Renal cortex interstitium (tissue), 15 donors: ENCODE results near the gene HERPUD1. TPM values are rescaled to one million over a fixed set of nuclear protein-coding genes. Genes with fewer than 3 reads are reported as not detected.
"Not testable (repeated sequence)": the region's sequence is repeated elsewhere in the genome, so short reads cannot be mapped to it uniquely, and the experiment has no call there.

Source experiments
- DNase-seq, 11 donors: peaks; one replicate each; pipeline ENCODE4 v3.0.0-alpha.2; 2013; ENCODE audit warnings: low read depth in 9 of 11, low spot score in 4 of 11; ENCODE audit errors: extremely low read depth in 1 of 11
- long read RNA-seq, 16 experiments: transcript quantifications; one replicate each; lab custom pipeline, GENCODE V29; 2026
- polyA plus RNA-seq, 3 donors: library from polyadenylated mRNA; unstranded; fragments of 120-200 nt; gene quantifications; one replicate each; pipeline ENCODE4 v1.2.1, GENCODE V29; 2013; ENCODE audit not compliant: insufficient read length in 3 of 3

HERPUD1 gene, protein sequence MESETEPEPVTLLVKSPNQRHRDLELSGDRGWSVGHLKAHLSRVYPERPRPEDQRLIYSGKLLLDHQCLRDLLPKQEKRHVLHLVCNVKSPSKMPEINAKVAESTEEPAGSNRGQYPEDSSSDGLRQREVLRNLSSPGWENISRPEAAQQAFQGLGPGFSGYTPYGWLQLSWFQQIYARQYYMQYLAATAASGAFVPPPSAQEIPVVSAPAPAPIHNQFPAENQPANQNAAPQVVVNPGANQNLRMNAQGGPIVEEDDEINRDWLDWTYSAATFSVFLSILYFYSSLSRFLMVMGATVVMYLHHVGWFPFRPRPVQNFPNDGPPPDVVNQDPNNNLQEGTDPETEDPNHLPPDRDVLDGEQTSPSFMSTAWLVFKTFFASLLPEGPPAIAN
- 100 to 1,000 TPM; 111 to 145 (median 131) TPM for polyA plus RNA-seq
- long read RNA-seq, donor 1, transcript HERPUD1-216 (2 exons, 509 nt) = minor isoform, 5 of 44 reads
- long read RNA-seq, donor 1, transcript HERPUD1-204 (8 exons, 2,946 nt) = major isoform, 33 of 44 reads
- long read RNA-seq, donor 1, partial matches to known transcripts = 0 of 44 reads
- long read RNA-seq, donor 1, other reads (novel, unspliced or antisense) = 0 of 44 reads
- long read RNA-seq, donor 2, transcript HERPUD1-204 (8 exons, 2,946 nt) = major isoform, 17 of 38 reads
- long read RNA-seq, donor 2, partial matches to known transcripts = 14 of 38 reads
- long read RNA-seq, donor 2, other reads (novel, unspliced or antisense) = 0 of 38 reads
- long read RNA-seq, donor 3, transcript HERPUD1-216 (2 exons, 509 nt) = minor isoform, 5 of 63 reads
- long read RNA-seq, donor 3, transcript HERPUD1-204 (8 exons, 2,946 nt) = major isoform, 40 of 63 reads
- long read RNA-seq, donor 3, partial matches to known transcripts = 13 of 63 reads
- long read RNA-seq, donor 3, other reads (novel, unspliced or antisense) = 0 of 63 reads
- long read RNA-seq, donor 4, transcript HERPUD1-204 (8 exons, 2,946 nt) = major isoform, 12 of 17 reads
- long read RNA-seq, donor 4, partial matches to known transcripts = 0 of 17 reads
- long read RNA-seq, donor 4, other reads (novel, unspliced or antisense) = 0 of 17 reads
- long read RNA-seq, donor 5 = 0 reads
- long read RNA-seq, donor 6, transcript HERPUD1-204 (8 exons, 2,946 nt) = major isoform, 28 of 57 reads
- long read RNA-seq, donor 6, partial matches to known transcripts = 16 of 57 reads
- long read RNA-seq, donor 6, other reads (novel, unspliced or antisense) = 0 of 57 reads
- long read RNA-seq, donor 7, transcript HERPUD1-204 (8 exons, 2,946 nt) = major isoform, 33 of 73 reads
- long read RNA-seq, donor 7, partial matches to known transcripts = 34 of 73 reads
- long read RNA-seq, donor 7, other reads (novel, unspliced or antisense) = 0 of 73 reads
- long read RNA-seq, donor 8 = 0 reads
- long read RNA-seq, donor 9, transcript HERPUD1-204 (8 exons, 2,946 nt) = major isoform, 29 of 45 reads
- long read RNA-seq, donor 9, partial matches to known transcripts = 13 of 45 reads
- long read RNA-seq, donor 9, other reads (novel, unspliced or antisense) = 0 of 45 reads
- long read RNA-seq, donor 10, transcript HERPUD1-204 (8 exons, 2,946 nt) = major isoform, 20 of 35 reads
- long read RNA-seq, donor 10, partial matches to known transcripts = 6 of 35 reads
- long read RNA-seq, donor 10, other reads (novel, unspliced or antisense) = 0 of 35 reads
- long read RNA-seq, donor 11, transcript HERPUD1-204 (8 exons, 2,946 nt) = major isoform, 28 of 35 reads
- long read RNA-seq, donor 11, partial matches to known transcripts = 0 of 35 reads
- long read RNA-seq, donor 11, other reads (novel, unspliced or antisense) = 0 of 35 reads
- long read RNA-seq, donor 12, transcript HERPUD1-204 (8 exons, 2,946 nt) = major isoform, 7 of 9 reads
- long read RNA-seq, donor 12, partial matches to known transcripts = 0 of 9 reads
- long read RNA-seq, donor 12, other reads (novel, unspliced or antisense) = 0 of 9 reads
- long read RNA-seq, donor 13 = 0 reads
- long read RNA-seq, donor 14, transcript HERPUD1-204 (8 exons, 2,946 nt) = major isoform, 23 of 35 reads
- long read RNA-seq, donor 14, partial matches to known transcripts = 6 of 35 reads
- long read RNA-seq, donor 14, other reads (novel, unspliced or antisense) = 0 of 35 reads
- long read RNA-seq, donor 15, transcript HERPUD1-204 (8 exons, 2,946 nt) = major isoform, 8 of 15 reads
- long read RNA-seq, donor 15, partial matches to known transcripts = 0 of 15 reads
- long read RNA-seq, donor 15, other reads (novel, unspliced or antisense) = 0 of 15 reads
- long read RNA-seq, donor 16, transcript HERPUD1-204 (8 exons, 2,946 nt) = major isoform, 60 of 89 reads
- long read RNA-seq, donor 16, transcript HERPUD1-201 (8 exons, 1,862 nt) = minor isoform, 8 of 89 reads
- long read RNA-seq, donor 16, transcript HERPUD1-216 (2 exons, 509 nt) = minor isoform, 5 of 89 reads
- long read RNA-seq, donor 16, partial matches to known transcripts = 13 of 89 reads
- long read RNA-seq, donor 16, other reads (novel, unspliced or antisense) = 0 of 89 reads

DNA sequence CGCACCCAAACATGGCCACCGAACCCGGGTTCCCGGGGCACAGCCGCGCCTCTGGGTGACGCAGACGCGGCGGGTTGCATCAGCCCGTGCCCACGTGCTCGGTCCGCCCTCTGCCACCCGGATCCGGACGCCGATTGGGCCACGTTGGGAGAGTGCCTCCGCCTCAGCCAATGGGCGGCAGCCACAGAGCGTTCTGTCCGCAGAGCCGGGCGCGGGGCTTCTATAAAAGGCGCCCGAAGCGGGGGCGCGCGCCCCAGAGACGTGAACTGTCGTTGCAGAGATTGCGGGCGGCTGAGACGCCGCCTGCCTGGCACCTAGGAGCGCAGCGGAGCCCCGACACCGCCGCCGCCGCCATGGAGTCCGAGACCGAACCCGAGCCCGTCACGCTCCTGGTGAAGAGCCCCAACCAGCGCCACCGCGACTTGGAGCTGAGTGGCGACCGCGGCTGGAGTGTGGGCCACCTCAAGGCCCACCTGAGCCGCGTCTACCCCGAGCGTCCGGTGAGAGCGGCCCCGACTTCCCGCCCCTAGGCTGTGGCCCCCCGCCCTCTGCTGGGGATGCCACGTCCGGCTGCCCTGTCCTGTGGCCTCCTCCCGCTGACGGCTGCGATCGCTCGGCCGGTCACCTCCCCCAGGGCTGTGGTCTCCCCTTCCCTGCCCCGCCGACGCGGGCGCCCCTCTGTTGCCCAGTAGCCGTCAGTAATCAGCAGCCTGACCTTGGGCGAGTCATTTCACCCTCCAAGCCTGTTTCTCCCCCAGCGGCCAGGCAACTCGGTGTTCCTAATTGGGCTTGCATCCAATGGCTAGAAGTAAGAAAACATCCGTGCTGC, at the start of gene HERPUD1:
HERPUD1 (plus strand) TSS at position 251 of the 829 bp plus-strand sequence; CDS start at position 354, 103 bp downstream.
- peak; percentile 89 to 98 (median 96) for DNase-seq

DNA sequence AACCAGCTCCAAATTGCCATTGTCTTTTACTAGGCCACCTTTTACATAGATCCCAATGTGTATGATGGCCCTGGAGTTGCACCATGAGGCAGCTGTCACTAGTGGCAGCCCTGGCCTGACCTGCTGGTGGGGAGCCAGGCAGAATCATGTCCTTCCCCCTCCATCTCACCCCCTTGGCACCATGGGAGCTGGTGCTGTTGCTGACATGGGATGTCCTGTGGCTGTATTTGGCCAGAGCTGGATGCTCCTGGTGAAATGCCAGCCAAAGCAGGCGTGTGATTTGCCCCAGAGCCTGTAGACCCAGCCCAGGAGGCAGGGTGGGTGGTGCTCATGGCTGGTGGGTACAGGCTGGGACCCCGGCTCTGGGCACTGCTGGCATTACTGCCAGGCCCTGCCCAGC, 48.4 kb upstream of the HERPUD1 start:
- no peak for DNase-seq

DNA sequence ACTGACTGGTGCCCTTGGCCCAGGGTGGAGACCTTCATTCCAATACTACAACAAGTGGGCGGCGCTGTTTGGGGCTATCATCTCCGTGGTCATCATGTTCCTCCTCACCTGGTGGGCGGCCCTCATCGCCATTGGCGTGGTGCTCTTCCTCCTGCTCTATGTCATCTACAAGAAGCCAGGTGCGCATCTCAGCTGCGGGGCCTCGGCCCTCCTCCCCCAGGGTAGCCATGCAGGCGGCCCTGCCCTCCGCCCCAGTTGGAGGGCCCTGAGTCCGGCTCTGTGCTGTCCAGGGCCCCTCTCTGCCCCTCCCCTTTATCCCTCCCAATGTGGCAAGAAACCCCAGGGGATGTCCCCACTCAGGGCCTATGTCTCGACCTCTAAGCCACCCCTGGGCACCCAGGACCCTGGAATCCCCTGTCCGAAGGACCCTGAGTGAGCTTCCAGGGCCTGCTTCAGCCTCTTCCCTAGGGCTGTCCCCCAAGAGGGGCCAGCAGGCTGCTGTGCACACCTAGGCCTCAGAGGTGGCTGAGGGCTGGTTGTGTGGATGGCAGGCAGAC, 47.8 kb upstream of the HERPUD1 start:
- DNase-seq = no peak

DNA sequence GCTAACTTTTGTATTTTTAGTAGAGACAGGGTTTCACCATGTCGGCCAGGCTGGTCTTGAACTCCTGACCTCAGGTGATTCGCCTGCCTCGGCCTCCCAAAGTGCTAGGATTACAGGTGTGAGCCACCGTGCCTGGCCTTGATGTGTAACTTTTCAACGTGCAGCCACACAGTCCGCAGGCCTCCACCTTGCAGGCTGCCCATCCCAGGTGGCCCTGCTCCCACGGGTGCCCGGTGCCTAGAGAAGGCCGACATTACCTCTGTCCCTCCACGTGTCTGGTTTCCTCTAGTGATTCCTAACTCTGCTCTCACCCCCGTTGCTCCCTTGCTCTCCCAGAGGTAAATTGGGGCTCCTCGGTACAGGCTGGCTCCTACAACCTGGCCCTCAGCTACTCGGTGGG, 47.0 kb upstream of the HERPUD1 start:
- DNase-seq = not testable (repeated sequence)

DNA sequence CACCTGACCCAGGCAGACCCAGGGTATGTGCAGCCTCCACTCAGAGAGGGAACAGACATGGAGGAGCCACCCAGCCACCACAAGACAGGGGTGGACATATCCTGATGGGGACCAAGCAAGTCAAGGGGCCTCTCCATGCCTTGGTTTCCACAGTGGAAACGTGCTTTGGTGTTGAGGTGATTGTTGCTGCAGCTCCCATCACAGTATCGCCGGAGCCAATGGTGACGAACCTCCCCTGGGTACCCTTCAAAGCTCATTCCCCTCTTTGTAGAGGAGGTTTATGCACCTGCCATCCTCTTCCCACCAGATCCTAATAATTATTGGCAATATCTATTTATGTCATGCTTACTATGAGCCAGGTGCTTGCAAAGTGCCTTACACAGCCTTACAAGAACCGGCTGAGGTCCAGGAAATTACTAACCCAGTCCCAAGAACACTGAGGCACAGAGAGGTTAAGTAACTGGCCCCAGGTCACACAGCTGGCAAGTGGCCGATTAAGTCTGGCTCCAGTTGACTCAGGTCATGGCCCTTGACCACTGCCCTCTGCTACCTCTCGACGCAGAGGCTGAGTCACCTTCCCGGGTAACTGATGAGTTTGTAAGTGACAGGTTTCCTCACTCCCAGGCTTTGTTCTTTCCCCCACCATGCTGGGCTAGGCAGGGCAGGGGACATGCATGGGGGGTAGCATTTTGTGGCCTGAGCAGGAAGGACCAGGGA, 46.3 kb upstream of the HERPUD1 start:
- no peak for DNase-seq

DNA sequence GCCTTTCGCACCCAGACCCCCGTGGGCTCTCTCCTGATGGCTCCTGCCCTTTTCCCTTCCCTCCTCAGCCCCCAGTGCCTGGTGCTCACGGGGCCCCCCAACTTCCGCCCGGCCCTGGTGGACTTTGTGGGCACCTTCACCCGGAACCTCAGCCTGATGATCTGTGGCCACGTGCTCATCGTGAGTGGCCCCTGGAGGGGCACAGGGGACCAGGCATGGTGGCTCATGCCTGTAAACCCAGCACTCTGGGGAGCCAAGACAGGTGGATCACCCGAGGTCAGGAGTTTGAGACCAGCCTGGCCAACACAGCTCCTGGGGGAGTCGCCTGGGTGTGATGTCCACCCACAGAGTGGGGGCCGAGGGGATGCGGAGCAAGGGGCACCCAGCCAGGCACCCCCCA, 45.6 kb upstream of the HERPUD1 start:
- no peak for DNase-seq

DNA sequence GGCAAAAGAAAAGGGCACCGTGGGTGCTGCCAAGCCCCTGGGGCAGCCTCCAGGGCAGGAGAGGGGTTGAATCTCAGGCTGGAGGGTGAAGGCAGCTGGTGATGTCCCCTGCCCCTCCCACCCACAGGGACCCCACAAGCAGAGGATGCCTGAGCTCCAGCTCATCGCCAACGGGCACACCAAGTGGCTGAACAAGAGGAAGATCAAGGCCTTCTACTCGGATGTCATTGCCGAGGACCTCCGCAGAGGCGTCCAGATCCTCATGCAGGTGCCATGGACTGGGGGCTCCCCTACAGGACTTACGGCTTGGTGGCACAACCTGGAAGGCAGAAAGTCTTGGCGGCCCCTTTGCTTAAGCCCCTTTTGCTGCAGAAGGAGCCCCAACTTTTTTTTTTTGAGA, 45.1 kb upstream of the HERPUD1 start:
- DNase-seq = no peak

DNA sequence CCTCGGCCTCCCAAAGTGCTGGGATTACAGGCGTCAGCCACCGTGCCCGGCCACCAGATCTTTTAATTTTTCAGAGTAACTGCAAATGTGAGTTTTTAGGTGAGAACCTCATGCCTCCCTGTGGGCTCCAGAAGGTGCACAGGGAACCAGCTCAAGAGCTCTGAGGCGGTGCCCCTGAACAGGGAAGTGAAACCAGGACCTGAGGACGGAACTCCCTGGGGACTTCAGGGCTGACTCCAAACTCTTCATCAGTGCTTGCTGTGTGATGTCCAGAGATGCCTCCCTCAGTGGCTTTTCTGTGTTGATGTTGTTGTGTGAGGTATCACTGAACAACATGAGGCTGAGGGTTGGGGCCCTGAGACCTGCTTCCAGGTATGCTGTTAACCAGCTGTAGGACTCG, 43.1 kb upstream of the HERPUD1 start:
- no peak for DNase-seq

DNA sequence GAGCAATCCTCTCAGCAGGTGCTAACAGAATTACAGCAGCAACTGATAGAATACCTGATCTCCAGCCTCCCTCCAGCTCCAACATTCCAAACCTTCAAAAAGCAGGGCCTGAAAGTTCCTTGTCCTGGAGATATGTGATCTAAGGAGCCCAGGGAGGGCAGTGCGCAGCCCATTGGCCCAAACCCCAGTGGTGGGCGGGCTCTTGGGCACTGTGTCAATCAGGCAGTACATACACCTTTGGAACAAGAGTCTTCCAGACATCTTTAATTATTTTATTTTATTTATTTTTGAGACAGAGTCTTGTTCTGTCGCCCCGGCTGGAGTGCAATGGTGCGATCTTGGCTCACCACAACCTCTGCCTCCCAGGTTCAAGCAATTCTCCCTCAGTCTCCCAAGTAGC, 42.7 kb upstream of the HERPUD1 start:
- DNase-seq = no peak

DNA sequence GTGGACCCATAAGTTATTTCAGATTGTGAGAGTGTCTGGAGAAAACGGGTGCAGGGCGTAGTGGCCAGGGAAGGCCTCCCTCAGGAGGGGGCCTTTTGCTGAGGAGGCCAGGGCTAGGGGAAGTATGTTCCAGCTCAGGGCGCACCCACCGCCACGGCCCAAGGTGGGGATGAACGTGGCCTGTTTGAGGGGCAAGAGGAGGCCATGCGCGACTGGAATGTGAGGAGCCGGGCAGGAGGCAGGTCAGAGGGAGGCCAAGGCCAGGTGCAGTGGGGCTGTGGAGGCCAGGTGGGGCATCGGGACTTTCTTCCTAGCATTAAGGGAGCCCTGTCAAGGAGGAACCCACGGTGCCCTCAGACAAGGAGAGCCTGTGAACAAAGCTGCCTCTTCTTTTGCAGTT, 40.3 kb upstream of the HERPUD1 start:
- DNase-seq = no peak

DNA sequence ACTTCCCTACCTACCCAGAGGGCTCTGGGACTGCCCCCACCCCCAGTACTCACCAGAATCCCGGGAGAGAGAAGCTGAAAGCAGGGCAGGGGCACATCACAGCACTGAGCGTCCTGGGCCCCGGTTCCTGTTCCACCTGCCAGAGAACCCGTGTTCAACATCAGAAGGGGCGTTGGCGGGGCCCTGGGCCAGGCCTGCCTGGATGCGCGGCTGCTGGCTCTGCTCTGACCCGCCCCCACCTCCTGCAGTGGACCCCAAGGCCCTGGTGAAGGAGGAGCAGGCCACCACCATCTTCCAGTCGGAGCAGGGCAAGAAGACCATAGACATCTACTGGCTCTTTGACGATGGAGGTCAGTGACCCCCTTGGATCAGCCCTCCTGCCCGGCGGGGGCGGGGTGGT, 39.2 kb upstream of the HERPUD1 start:
- no peak for DNase-seq

DNA sequence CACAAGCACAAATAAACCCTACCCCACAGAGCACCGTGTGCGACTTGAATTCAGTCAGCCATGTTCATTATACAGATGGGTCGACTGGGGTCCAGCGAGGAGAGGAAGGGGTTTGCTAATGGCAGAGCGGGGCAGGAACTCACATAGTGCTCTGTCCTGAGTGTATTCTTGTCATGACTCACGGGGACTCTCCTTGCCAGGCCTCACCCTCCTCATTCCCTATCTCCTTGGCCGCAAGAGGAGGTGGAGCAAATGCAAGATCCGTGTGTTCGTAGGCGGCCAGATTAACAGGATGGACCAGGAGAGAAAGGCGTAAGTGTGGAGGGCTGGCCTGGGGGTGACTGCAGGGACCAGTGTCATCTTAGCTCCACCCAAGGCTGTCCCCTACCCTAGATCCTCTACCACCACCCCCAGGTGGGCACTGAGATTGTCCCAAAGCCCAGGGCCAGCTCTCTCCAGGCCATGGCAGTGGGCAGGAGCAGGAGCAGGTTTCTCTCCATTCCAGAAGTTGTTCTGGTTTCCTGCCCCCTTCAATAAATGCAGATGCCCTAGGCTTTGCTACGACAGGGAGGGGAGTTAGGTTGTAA, 37.5 kb upstream of the HERPUD1 start:
- no peak for DNase-seq

DNA sequence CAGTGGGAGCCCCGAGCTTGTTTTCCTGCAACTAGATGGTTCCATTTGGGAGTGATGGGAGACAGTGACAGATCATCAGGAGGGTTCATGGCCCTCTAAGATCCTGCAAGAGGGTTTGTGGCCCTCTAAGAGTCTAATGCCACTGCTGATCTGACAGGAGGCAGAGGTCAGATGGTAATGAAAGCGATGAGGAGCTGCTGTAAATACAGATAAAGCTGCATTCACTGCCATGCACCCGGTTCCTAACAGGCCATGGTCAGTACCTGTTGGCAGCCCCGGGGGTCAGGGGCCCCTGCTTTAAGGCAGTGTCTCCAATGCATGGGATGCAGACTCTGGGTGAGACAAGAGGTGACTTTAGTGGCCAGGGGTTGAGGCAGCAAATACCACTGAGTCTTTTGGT, 36.1 kb upstream of the HERPUD1 start:
- no peak for DNase-seq

DNA sequence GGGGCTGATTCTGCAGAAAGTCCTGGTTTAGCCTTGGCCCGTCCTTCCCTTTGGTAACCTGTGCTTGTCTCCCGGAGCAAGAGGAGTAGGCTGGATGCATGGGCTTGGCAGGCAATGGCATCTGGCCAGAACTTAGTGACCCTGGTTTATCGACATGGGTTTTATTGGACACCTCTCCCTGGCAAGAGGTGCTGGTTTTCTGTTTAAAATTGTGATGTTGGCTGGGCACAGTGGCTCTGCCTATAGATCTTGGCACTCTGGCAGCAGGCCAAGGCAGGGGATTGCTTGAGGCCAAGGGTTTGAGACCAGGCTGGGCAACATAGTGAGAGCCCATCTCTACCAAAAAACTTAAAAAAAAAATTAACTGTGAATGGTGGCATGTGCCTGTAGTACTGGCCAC, 35.7 kb upstream of the HERPUD1 start:
- no peak for DNase-seq
